HepG2 (cell line): ENCODE results near the gene PSMC1. TPM values are rescaled to one million over a fixed set of nuclear protein-coding genes. Genes with fewer than 3 reads are reported as not detected.

Experiments
- FOXA3 ChIP-seq: IDR thresholded peaks from 2 replicates; pipeline ENCODE4 v1.6.1; 2016; ENCODE audit warnings: missing genetic modification reagents, missing compliant biosample characterization
- HMGXB4 ChIP-seq, 2 experiments: sonication (generic) in 1 of 2; formaldehyde crosslinking in 1 of 2; IDR thresholded peaks; 2 replicates each; pipeline versions ENCODE4 v1.4.0 to v1.6.1; 2018 to 2020; ENCODE audit warnings: missing genetic modification reagents in 2 of 2, borderline replicate concordance in 1 of 2, low read depth in 1 of 2, mild to moderate bottlenecking in 1 of 2, missing biosample characterization in 1 of 2
- MIER3 ChIP-seq: IDR thresholded peaks from 2 replicates; pipeline ENCODE4 v1.6.1; 2016; ENCODE audit warnings: missing compliant biosample characterization, borderline replicate concordance
- SMC3 ChIP-seq: IDR thresholded peaks from 2 replicates; pipeline ENCODE4 v1.6.1; 2011; ENCODE audit warnings: low read length, improper control_type of control experiment
- ZNF121 ChIP-seq: sonication (generic); formaldehyde crosslinking; IDR thresholded peaks from 2 replicates; pipeline ENCODE4 v1.5.0; 2020; ENCODE audit warnings: mild to moderate bottlenecking, missing genetic modification reagents
- ZNF275 ChIP-seq: sonication (generic); formaldehyde crosslinking; IDR thresholded peaks from 2 replicates; pipeline ENCODE4 v1.8.0; 2022; ENCODE audit warnings: missing genetic modification reagents, mild to moderate bottlenecking, inconsistent platforms, borderline replicate concordance
- ZNF567 ChIP-seq: sonication (generic); formaldehyde crosslinking; IDR thresholded peaks from 2 replicates; pipeline ENCODE4 v1.8.1; 2023; ENCODE audit warnings: mild to moderate bottlenecking, missing genetic modification reagents, borderline replicate concordance
- ZNF574 ChIP-seq: sonication (generic); formaldehyde crosslinking; IDR thresholded peaks from 2 replicates; pipeline ENCODE4 v1.4.0; 2020; ENCODE audit warnings: missing genetic modification reagents
- ZNF605 ChIP-seq: sonication (generic); formaldehyde crosslinking; IDR thresholded peaks from 2 replicates; pipeline ENCODE4 v1.8.0; 2022; ENCODE audit warnings: mild to moderate bottlenecking, missing genetic modification reagents
- ZNF800 ChIP-seq: sonication (generic); formaldehyde crosslinking; IDR thresholded peaks from 2 replicates; pipeline ENCODE4 v1.4.0; 2020; ENCODE audit warnings: missing genetic modification reagents
- polyA plus RNA-seq, 8 experiments: library from polyadenylated mRNA; depleted of rRNA in 3 of 8; stranded (reverse) in 7 of 8; unstranded in 1 of 8; fragments of >200 nt; fragmentation: Illumina TruSeq in 4 of 8; extraction: Trizol in 4 of 8; gene quantifications; 2 replicates each; pipeline versions ENCODE4 v1.2.1 to v1.2.3, GENCODE V29; 2011 to 2016; ENCODE audit warnings: low read depth in 4 of 8, missing spikeins in 1 of 8, mixed read lengths in 1 of 8; ENCODE audit not compliant: insufficient read depth in 1 of 8
- total RNA-seq, 5 experiments: library from RNA; depleted of rRNA; stranded (reverse); fragments of >200 nt; fragmentation: Illumina TruSeq; extraction: Trizol; gene quantifications; 2 replicates each; pipeline ENCODE4 v1.2.3, GENCODE V29; 2016; ENCODE audit warnings: low read depth in 1 of 5
- TF ChIP-seq, protein P1 (sequence below): sonication (generic); formaldehyde crosslinking; conservative IDR thresholded peaks from 2 replicates; pipeline ENCODE4 v1.4.0; 2020; ENCODE audit warnings: missing genetic modification reagents
- TF ChIP-seq, protein P2 (sequence below): sonication (generic); formaldehyde crosslinking; IDR thresholded peaks from 2 replicates; pipeline ENCODE4 v1.5.0; 2020; ENCODE audit warnings: missing genetic modification reagents, mild to moderate bottlenecking, borderline replicate concordance

Gene PSMC1
- total and polyA plus RNA-seq, 2 of the 13 experiments (the other 11 are each of a cell fraction or from before 2014, with no cell fraction given): 48.6 to 167 TPM

GRCh38 chr14:90235179-90235976 lies 21.0 kb upstream of the PSMC1 start (continued):
- peak; percentile 48; the same call in 1 of the 2 replicates for TF ChIP-seq ZNF275 (CRISPR knock-in tag)
- 0 out of 4 replicates have a peak, but pooled peaks of 1 of the 2 experiments have one; percentile 30 for TF ChIP-seq HMGXB4 (CRISPR knock-in tag; IDR thresholded peaks at IDR 0.05; ENCODE audit: borderline replicate concordance in 1 of 2, low read depth in 1 of 2)
- TF ChIP-seq ZNF121 (CRISPR knock-in tag): no peak
- peak; percentile 47 for TF ChIP-seq ZNF574 (CRISPR knock-in tag)
- no peak for TF ChIP-seq MIER3 (CRISPR knock-in tag)
- peak; percentile 67 for TF ChIP-seq SMC3
- TF ChIP-seq, protein P1, sequence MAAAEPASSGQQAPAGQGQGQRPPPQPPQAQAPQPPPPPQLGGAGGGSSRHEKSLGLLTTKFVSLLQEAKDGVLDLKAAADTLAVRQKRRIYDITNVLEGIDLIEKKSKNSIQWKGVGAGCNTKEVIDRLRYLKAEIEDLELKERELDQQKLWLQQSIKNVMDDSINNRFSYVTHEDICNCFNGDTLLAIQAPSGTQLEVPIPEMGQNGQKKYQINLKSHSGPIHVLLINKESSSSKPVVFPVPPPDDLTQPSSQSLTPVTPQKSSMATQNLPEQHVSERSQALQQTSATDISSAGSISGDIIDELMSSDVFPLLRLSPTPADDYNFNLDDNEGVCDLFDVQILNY (CRISPR knock-in tag): no peak
- TF ChIP-seq FOXA3 (CRISPR knock-in tag): peak; percentile 16; the same call in 1 of the 2 replicates
- TF ChIP-seq, protein P2, sequence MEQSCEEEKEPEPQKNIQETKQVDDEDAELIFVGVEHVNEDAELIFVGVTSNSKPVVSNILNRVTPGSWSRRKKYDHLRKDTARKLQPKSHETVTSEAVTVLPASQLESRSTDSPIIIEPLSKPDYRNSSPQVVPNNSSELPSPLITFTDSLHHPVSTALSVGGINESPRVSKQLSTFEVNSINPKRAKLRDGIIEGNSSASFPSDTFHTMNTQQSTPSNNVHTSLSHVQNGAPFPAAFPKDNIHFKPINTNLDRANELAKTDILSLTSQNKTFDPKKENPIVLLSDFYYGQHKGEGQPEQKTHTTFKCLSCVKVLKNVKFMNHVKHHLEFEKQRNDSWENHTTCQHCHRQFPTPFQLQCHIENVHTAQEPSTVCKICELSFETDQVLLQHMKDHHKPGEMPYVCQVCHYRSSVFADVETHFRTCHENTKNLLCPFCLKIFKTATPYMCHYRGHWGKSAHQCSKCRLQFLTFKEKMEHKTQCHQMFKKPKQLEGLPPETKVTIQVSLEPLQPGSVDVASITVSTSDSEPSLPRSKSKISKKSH (CRISPR knock-in tag): no peak; the same call in 1 of the 2 replicates
- TF ChIP-seq ZNF605 (CRISPR knock-in tag): peak; percentile 54
- peak; percentile 63 for TF ChIP-seq ZNF800 (CRISPR knock-in tag)
- TF ChIP-seq ZNF567 (CRISPR knock-in tag): peak; percentile 48; the same call in 1 of the 2 replicates
